Coronary artery (tissue), 2 donors: ENCODE results near the gene PROC.

Experiments
- DNase-seq: peaks from one replicate; pipeline ENCODE4 v3.0.0-alpha.2; 2017; ENCODE audit warnings: low spot score
- H3K27ac ChIP-seq, 2 donors: fragments of 200-600 bp; sonication (generic); one replicate each; pipeline ENCODE4 v1.5.1; 2016 to 2019
- H3K4me3 ChIP-seq: fragments of 200-600 bp; sonication (generic); 2 replicates; pipeline ENCODE4 v1.5.1; 2016; ENCODE audit warnings: mild to moderate bottlenecking, moderate library complexity
- CTCF ChIP-seq: fragments of 200-600 bp; sonication (generic); IDR thresholded peaks from one replicate; pipeline ENCODE4 v1.5.1; 2019; ENCODE audit warnings: antibody characterized with exemption

PROC gene

GRCh38 chr2:127386764-127387654 is 31.2 kb upstream of the PROC start:
- DNase-seq: peak; percentile 92
- peak overlapping the region; percentile 97 for H3K4me3 ChIP-seq
- no peak for TF ChIP-seq CTCF
- peak overlapping the region; percentile 99 to 100 for H3K27ac ChIP-seq

- no peak for TF ChIP-seq CTCF
- peak within 1 kb of the TSS; percentile 97 for H3K4me3 ChIP-seq
- H3K27ac ChIP-seq: peak within 1 kb of the TSS; percentile 99 to 100
- peak; percentile 95 for DNase-seq
Measured at GRCh38 chr2:127387655-127388422, 30.4 kb upstream of the PROC start, which contains the start of gene MAP3K2. MAP3K2 (minus strand) TSS chr2:127387975; CDS start chr2:127343129, 44,846 bp downstream.

GRCh38 chr2:127388423-127389164 is 29.6 kb upstream of the PROC start:
- peak overlapping the region; percentile 97 for H3K4me3 ChIP-seq
- H3K27ac ChIP-seq: peak overlapping the region; percentile 99 to 100
- no peak for DNase-seq
- no peak for TF ChIP-seq CTCF

GRCh38 chr2:127389778-127390435 is 28.3 kb upstream of the PROC start:
- no peak for TF ChIP-seq CTCF
- Histone ChIP-seq H3K4me3 (no peak overlapping the region), H3K27ac (no peak overlapping the region)
- DNase-seq: no peak

- no peak overlapping the region for H3K27ac ChIP-seq
- H3K4me3 ChIP-seq: no peak overlapping the region
- no peak for TF ChIP-seq CTCF
- DNase-seq: no peak
Measured at GRCh38 chr2:127392133-127392827, 25.9 kb upstream of the PROC start.
